Panc1 (cell line): Measurements from ENCODE around the gene ADGRB3. TPM values are rescaled to one million over a fixed set of nuclear protein-coding genes. Genes with fewer than 3 reads are reported as not detected.

Experiments used
- ATAC-seq: fragments of 200-7000 bp; cut with Tn5 transposase; 2 replicates; pipeline ENCODE4 v1.9.1; 2020; ENCODE audit warnings: mild to moderate bottlenecking, moderate library complexity
- BruUV-seq: library from RNA; stranded (reverse); fragments of 400-500 nt; replicated peaks from 2 replicates; lab custom pipeline; 2021; lab: Mats Ljungman, UMichigan
- CTCF ChIA-PET: fragments of 300-600 bp; sonication (Branson Sonifier 250); formaldehyde crosslinking; loops from one replicate; lab custom pipeline; 2022; ENCODE audit warnings: antibody characterized with exemption; lab: Charles Lee
- POLR2A ChIA-PET: fragments of 300-600 bp; sonication (Branson Sonifier 250); formaldehyde crosslinking; loops from one replicate; lab custom pipeline; 2022; ENCODE audit warnings: antibody characterized with exemption; lab: Charles Lee
- DNase-seq: peaks from one replicate; pipeline ENCODE4 v3.0.0-alpha.2; 2010; ENCODE audit warnings: low read depth, low spot score
- H3K27ac ChIP-seq: 2 replicates; pipeline ENCODE4 v1.5.1; 2011; ENCODE audit warnings: mild to moderate bottlenecking, low read length, inconsistent platforms
- H3K27me3 ChIP-seq: fragments of 200-500 bp; sonication (Bioruptor generic); 2 replicates; pipeline ENCODE4 v1.6.0; 2014; ENCODE audit warnings: low read length, inconsistent platforms; ENCODE audit not compliant: control insufficient read depth, insufficient read depth
- H3K36me3 ChIP-seq: fragments of 200-500 bp; sonication (Bioruptor generic); 2 replicates; pipeline ENCODE4 v1.5.1; 2014; ENCODE audit warnings: inconsistent platforms, mild to moderate bottlenecking, low read length, moderate library complexity; ENCODE audit not compliant: control insufficient read depth, insufficient read depth
- H3K4me1 ChIP-seq: 2 replicates; pipeline ENCODE4 v1.5.1; 2011; ENCODE audit warnings: inconsistent platforms, mild to moderate bottlenecking, low read length, moderate library complexity; ENCODE audit not compliant: control insufficient read depth, insufficient read depth
- H3K4me3 ChIP-seq, 2 experiments: 2 replicates each; pipeline ENCODE4 v1.5.1; 2011 to 2012; ENCODE audit warnings: low read depth in 2 of 2, low read length in 2 of 2, mild to moderate bottlenecking in 2 of 2, inconsistent platforms in 1 of 2, moderate library complexity in 1 of 2
- H3K9me3 ChIP-seq: fragments of 200-500 bp; sonication (Bioruptor generic); 2 replicates; pipeline ENCODE4 v1.5.1; 2014; ENCODE audit warnings: low read depth, mild to moderate bottlenecking, inconsistent platforms, low read length, moderate library complexity; ENCODE audit not compliant: control insufficient read depth, insufficient read depth
- POLR2AphosphoS5 ChIP-seq: IDR thresholded peaks from 2 replicates; pipeline ENCODE4 v1.6.1; 2012; ENCODE audit warnings: mild to moderate bottlenecking, low read depth, low read length, moderate library complexity
- SIN3A ChIP-seq: IDR thresholded peaks from 2 replicates; pipeline ENCODE4 v1.6.1; 2012; ENCODE audit warnings: low read depth, mild to moderate bottlenecking, low read length, moderate library complexity, borderline replicate concordance; ENCODE audit not compliant: insufficient read depth
- TCF7L2 ChIP-seq: IDR thresholded peaks from 2 replicates; pipeline ENCODE4 v1.6.1; 2011; ENCODE audit warnings: mild to moderate bottlenecking, low read depth, low read length, inconsistent platforms
- in situ Hi-C: cut with HindIII; loops from 2 replicates; pipeline ENCODE4 v1.10.0; 2016; ENCODE audit warnings: low sequenced_read_pairs, low pct_unique_long_range_greater_than_20kb
- intact Hi-C: fragments of 100-400 bp; cut with micrococcal nuclease; formaldehyde crosslinking; loops from one replicate; pipeline ENCODE4 v1.10.0; 2022; ENCODE audit not compliant: unreplicated experiment
- total RNA-seq: library from RNA; stranded (reverse); gene quantifications from one replicate; pipeline ENCODE4 v1.2.1, GENCODE V29; 2021; ENCODE audit not compliant: unreplicated experiment
- TF ChIP-seq, protein P1 (sequence below), 2 experiments: IDR thresholded peaks; 2 replicates each; pipeline ENCODE4 v1.6.1; 2011 to 2012; ENCODE audit warnings: low read depth in 2 of 2, control low read depth in 1 of 2, low read length in 1 of 2, mild to moderate bottlenecking in 1 of 2, moderate library complexity in 1 of 2; ENCODE audit not compliant: insufficient read depth in 1 of 2
- TF ChIP-seq, protein P2 (sequence below): fragments of 450-650 bp; IDR thresholded peaks from 2 replicates; pipeline ENCODE4 v1.5.1; 2017; ENCODE audit warnings: mild to moderate bottlenecking

The ADGRB3 gene
- total RNA-seq, 1 experiment from 2014 or later = 0.10 TPM

- no TSS peak for BruUV-seq
- DNase-seq = no peak
- ATAC-seq = no peak
- TF ChIP-seq, protein P1, sequence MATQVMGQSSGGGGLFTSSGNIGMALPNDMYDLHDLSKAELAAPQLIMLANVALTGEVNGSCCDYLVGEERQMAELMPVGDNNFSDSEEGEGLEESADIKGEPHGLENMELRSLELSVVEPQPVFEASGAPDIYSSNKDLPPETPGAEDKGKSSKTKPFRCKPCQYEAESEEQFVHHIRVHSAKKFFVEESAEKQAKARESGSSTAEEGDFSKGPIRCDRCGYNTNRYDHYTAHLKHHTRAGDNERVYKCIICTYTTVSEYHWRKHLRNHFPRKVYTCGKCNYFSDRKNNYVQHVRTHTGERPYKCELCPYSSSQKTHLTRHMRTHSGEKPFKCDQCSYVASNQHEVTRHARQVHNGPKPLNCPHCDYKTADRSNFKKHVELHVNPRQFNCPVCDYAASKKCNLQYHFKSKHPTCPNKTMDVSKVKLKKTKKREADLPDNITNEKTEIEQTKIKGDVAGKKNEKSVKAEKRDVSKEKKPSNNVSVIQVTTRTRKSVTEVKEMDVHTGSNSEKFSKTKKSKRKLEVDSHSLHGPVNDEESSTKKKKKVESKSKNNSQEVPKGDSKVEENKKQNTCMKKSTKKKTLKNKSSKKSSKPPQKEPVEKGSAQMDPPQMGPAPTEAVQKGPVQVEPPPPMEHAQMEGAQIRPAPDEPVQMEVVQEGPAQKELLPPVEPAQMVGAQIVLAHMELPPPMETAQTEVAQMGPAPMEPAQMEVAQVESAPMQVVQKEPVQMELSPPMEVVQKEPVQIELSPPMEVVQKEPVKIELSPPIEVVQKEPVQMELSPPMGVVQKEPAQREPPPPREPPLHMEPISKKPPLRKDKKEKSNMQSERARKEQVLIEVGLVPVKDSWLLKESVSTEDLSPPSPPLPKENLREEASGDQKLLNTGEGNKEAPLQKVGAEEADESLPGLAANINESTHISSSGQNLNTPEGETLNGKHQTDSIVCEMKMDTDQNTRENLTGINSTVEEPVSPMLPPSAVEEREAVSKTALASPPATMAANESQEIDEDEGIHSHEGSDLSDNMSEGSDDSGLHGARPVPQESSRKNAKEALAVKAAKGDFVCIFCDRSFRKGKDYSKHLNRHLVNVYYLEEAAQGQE (IDR thresholded peaks at IDR 0.05; ENCODE audit: insufficient read depth in 1 of 2, low read depth in 2 of 2, low read length in 1 of 2) = no peak
- no peak for TF ChIP-seq TCF7L2
- TF ChIP-seq POLR2AphosphoS5 = no peak
- TF ChIP-seq, protein P2, sequence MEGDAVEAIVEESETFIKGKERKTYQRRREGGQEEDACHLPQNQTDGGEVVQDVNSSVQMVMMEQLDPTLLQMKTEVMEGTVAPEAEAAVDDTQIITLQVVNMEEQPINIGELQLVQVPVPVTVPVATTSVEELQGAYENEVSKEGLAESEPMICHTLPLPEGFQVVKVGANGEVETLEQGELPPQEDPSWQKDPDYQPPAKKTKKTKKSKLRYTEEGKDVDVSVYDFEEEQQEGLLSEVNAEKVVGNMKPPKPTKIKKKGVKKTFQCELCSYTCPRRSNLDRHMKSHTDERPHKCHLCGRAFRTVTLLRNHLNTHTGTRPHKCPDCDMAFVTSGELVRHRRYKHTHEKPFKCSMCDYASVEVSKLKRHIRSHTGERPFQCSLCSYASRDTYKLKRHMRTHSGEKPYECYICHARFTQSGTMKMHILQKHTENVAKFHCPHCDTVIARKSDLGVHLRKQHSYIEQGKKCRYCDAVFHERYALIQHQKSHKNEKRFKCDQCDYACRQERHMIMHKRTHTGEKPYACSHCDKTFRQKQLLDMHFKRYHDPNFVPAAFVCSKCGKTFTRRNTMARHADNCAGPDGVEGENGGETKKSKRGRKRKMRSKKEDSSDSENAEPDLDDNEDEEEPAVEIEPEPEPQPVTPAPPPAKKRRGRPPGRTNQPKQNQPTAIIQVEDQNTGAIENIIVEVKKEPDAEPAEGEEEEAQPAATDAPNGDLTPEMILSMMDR = no peak
- no peak for TF ChIP-seq SIN3A
- ChIA-PET CTCF (interaction anchor here (0.5 kb wide), 1 partner anchor 533 kb away, joined by 6 read pairs; no protein-coding TSS in a partner anchor), POLR2A (no interaction called here)
- Histone ChIP-seq H3K27ac (no peak overlapping the region), H3K27me3 (no peaks in the 10 kb centered on the region), H3K36me3 (no peaks in the 10 kb centered on the region), H3K4me1 (no peaks in the 10 kb centered on the region), H3K9me3 (no peaks in the 10 kb centered on the region), H3K4me3 (no peak overlapping the region)
- in situ Hi-C loops = no loop called here
- intact Hi-C loops = no loop called here
Measured at GRCh38 chr6:69202768-69203167, 567.7 kb downstream of the ADGRB3 start.

DNA sequence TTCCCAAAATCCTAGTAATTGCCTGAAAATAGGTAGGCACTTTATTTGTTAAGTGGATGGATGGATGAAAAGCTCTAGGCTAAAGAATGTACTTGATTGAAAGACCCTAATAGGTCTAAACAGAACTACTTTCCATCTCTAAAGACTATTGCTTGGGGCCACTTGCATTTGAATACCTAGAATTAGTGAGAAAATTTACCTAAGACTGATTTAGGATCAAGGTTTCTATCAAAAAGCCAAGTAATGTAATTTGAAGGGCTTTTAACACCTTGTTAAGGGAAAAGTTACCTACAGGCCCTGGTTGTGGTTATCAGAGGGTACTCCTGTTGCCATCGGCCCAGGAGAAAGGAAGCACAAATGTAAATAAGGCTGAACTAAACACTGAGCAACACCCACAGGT is 581.0 kb downstream of the ADGRB3 start:
- intact Hi-C loops (no loop called here), in situ Hi-C loops (no loop called here)
- POLR2A ChIA-PET = no interaction called here
- Histone ChIP-seq H3K27ac (no peak overlapping the region), H3K9me3 (no peaks in the 10 kb centered on the region), H3K4me3 (no peak overlapping the region), H3K4me1 (no peaks in the 10 kb centered on the region), H3K27me3 (no peaks in the 10 kb centered on the region), H3K36me3 (no peaks in the 10 kb centered on the region)
- CTCF ChIA-PET = no interaction called here
- no TSS peak for BruUV-seq
- no peak for TF ChIP-seq TCF7L2
- TF ChIP-seq SIN3A = no peak
- no peak for TF ChIP-seq POLR2AphosphoS5
- TF ChIP-seq, protein P2 = no peak
- TF ChIP-seq, protein P1 (IDR thresholded peaks at IDR 0.05; ENCODE audit: insufficient read depth in 1 of 2, low read depth in 2 of 2, low read length in 1 of 2) = no peak
- ATAC-seq = no peak
- no peak for DNase-seq
